A549 (cell line): Measurements from ENCODE around the gene PABPC4L.

ENCODE experiments used
- BCL3 ChIP-seq: fragments of >200 bp; sonication (Bioruptor Twin); formaldehyde crosslinking; IDR thresholded peaks from 3 replicates; pipeline ENCODE4 v1.6.1; 2016
- CHD4 ChIP-seq: fragments of 200-600 bp; sonication (generic); IDR thresholded peaks from 2 replicates; pipeline ENCODE4 v1.6.1; 2016; ENCODE audit warnings: antibody characterized with exemption, mild to moderate bottlenecking, borderline replicate concordance
- CTCF ChIP-seq: fragments of >200 bp; sonication (Bioruptor Twin); formaldehyde crosslinking; IDR thresholded peaks from 3 replicates; pipeline ENCODE4 v1.5.1; 2016
- EP300 ChIP-seq, 2 experiments: fragments of >200 bp; sonication (Bioruptor Twin); formaldehyde crosslinking; IDR thresholded peaks; 2 replicates in 1 of 2; 3 replicates in 1 of 2; pipeline ENCODE4 v1.6.1; 2016 to 2017
- FOSB ChIP-seq: fragments of 250-450 bp; sonication (Bioruptor Pico); IDR thresholded peaks from 2 replicates; pipeline ENCODE4 v1.5.0; 2020; ENCODE audit warnings: mild to moderate bottlenecking, moderate library complexity
- HDAC2 ChIP-seq: fragments of 200-600 bp; sonication (generic); IDR thresholded peaks from 2 replicates; pipeline ENCODE4 v1.6.1; 2016
- HES2 ChIP-seq: fragments of >200 bp; sonication (Bioruptor Twin); formaldehyde crosslinking; IDR thresholded peaks from 2 replicates; pipeline ENCODE4 v1.6.1; 2016
- HOXB13 ChIP-seq: fragments of 250-450 bp; sonication (Bioruptor Pico); IDR thresholded peaks from 2 replicates; pipeline ENCODE4 v1.5.0; 2020; ENCODE audit warnings: low read depth, mild to moderate bottlenecking, moderate library complexity
- JUN ChIP-seq, 2 experiments: fragments of >200 bp; sonication (Bioruptor Twin); formaldehyde crosslinking; IDR thresholded peaks; 2 replicates in 1 of 2; 3 replicates in 1 of 2; pipeline ENCODE4 v1.6.1; 2016 to 2017
- POLR2A ChIP-seq: IDR thresholded peaks from 2 replicates; pipeline ENCODE4 v1.6.1; 2012; ENCODE audit warnings: mild to moderate bottlenecking, low read length
- POLR2AphosphoS2 ChIP-seq: conservative IDR thresholded peaks from 2 replicates; pipeline ENCODE4 v1.6.1; 2012; ENCODE audit warnings: low read length, improper control_type of control experiment, inconsistent platforms
- REST ChIP-seq: fragments of 200-600 bp; sonication (generic); IDR thresholded peaks from 2 replicates; pipeline ENCODE4 v1.6.1; 2016; ENCODE audit warnings: antibody characterized with exemption, mild to moderate bottlenecking, moderate library complexity
- RFX5 ChIP-seq: fragments of 450-650 bp; IDR thresholded peaks from 2 replicates; pipeline ENCODE4 v1.7.1; 2014; ENCODE audit warnings: antibody characterized with exemption, mild to moderate bottlenecking, moderate library complexity
- ZNF302 ChIP-seq: fragments of 250-450 bp; sonication (Bioruptor Pico); IDR thresholded peaks from 2 replicates; pipeline ENCODE4 v1.9.0; 2021; ENCODE audit warnings: inconsistent platforms, mild to moderate bottlenecking, moderate library complexity

GRCh38 chr4:134189949-134190348 is 11.6 kb downstream of the PABPC4L start:
- no peak for TF ChIP-seq REST
- TF ChIP-seq JUN (IDR thresholded peaks at IDR 0.05) = no peak
- no peak for TF ChIP-seq CTCF
- TF ChIP-seq EP300 (IDR thresholded peaks at IDR 0.05) = no peak
- TF ChIP-seq BCL3 = no peak
- no peak for TF ChIP-seq POLR2A
- no peak for TF ChIP-seq HOXB13 (CRISPR knock-in tag)
- TF ChIP-seq CHD4 = no peak
- TF ChIP-seq HDAC2 = no peak
- TF ChIP-seq FOSB (CRISPR knock-in tag) = no peak
- no peak for TF ChIP-seq RFX5
- no peak for TF ChIP-seq HES2
- TF ChIP-seq POLR2AphosphoS2 = no peak
- TF ChIP-seq ZNF302 (CRISPR knock-in tag) = no peak
